HFFc6 (cell line): ENCODE measurements around the gene TF. TPM values are rescaled to one million over a fixed set of nuclear protein-coding genes. Genes with fewer than 3 reads are reported as not detected.
"Not testable (repeated sequence)": the region's sequence is repeated elsewhere in the genome, so short reads cannot be mapped to it uniquely, and the experiment has no call there.

Experiments
- DNase-seq: peaks from one replicate; pipeline ENCODE4 v3.0.0-alpha.2; 2018
- H3K27ac Mint-ChIP-seq: 2 replicates; pipeline ENCODE4 v1.8.0; 2020; ENCODE audit warnings: mild to moderate bottlenecking, mixed read lengths
- H3K27me3 Mint-ChIP-seq: 2 replicates; pipeline ENCODE4 v1.8.0; 2021; ENCODE audit warnings: mild to moderate bottlenecking, moderate library complexity, mixed read lengths; ENCODE audit not compliant: insufficient read depth
- H3K36me3 Mint-ChIP-seq: 2 replicates; pipeline ENCODE4 v1.8.0; 2021; ENCODE audit warnings: low read depth, mixed read lengths
- H3K4me1 Mint-ChIP-seq: 2 replicates; pipeline ENCODE4 v1.8.0; 2020; ENCODE audit warnings: low read depth, mixed read lengths
- H3K4me3 Mint-ChIP-seq: 2 replicates; pipeline ENCODE4 v1.8.0; 2020; ENCODE audit warnings: mild to moderate bottlenecking, moderate library complexity, mixed read lengths
- H3K9me3 Mint-ChIP-seq: 2 replicates; pipeline ENCODE4 v1.8.0; 2020; ENCODE audit warnings: mild to moderate bottlenecking, mixed read lengths
- total RNA-seq, 6 experiments: library from RNA; stranded (reverse); fragmentation: NEBNext Ultra II Directional; extraction: Animal tissue kit (Norgen Biotek cat#: 25700); gene quantifications; 2 replicates in 1 of 6; 3 replicates in 5 of 6; pipeline ENCODE4 v1.2.3, GENCODE V29; 2021
- TF ChIP-seq, protein P1 (sequence below): fragments of 200-600 bp; sonication (generic); IDR thresholded peaks from 2 replicates; pipeline ENCODE4 v1.5.0; 2021; ENCODE audit warnings: antibody characterized with exemption, mild to moderate bottlenecking

TF gene
- total RNA-seq, 6 experiments from 2014 or later, result under 0.01 to 0.13 (median 0.02) TPM; not detected in 1

DNA sequence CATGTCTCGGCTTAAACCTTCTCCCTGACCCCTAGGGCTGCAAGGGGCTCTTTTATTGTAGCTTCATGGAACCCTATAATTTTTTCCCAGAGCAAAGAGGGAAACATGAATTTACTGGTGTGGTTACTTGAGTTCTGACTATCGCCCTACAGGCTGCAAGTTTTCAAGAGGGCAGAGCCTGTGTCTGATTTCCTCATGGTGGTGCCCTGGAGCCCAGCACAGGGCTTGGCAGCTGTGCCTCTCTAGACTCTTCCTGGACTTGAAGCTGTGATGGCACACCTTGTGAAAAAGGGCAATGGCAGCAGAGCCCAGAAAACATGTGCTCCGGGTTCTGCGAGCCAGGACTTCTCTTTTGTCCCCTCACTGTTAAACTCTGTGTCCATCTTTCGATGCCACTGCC is 34.2 kb upstream of the TF start:
- H3K4me1 Mint-ChIP-seq, result no peaks in the 10 kb centered on the region
- peaks cover 23% of the 10 kb centered on the region for H3K27me3 Mint-ChIP-seq
- TF ChIP-seq, protein P1, sequence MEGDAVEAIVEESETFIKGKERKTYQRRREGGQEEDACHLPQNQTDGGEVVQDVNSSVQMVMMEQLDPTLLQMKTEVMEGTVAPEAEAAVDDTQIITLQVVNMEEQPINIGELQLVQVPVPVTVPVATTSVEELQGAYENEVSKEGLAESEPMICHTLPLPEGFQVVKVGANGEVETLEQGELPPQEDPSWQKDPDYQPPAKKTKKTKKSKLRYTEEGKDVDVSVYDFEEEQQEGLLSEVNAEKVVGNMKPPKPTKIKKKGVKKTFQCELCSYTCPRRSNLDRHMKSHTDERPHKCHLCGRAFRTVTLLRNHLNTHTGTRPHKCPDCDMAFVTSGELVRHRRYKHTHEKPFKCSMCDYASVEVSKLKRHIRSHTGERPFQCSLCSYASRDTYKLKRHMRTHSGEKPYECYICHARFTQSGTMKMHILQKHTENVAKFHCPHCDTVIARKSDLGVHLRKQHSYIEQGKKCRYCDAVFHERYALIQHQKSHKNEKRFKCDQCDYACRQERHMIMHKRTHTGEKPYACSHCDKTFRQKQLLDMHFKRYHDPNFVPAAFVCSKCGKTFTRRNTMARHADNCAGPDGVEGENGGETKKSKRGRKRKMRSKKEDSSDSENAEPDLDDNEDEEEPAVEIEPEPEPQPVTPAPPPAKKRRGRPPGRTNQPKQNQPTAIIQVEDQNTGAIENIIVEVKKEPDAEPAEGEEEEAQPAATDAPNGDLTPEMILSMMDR, result no peak
- H3K36me3 Mint-ChIP-seq, result no peaks in the 10 kb centered on the region
- no peak overlapping the region for H3K27ac Mint-ChIP-seq
- no peak for DNase-seq
- H3K4me3 Mint-ChIP-seq, result no peak overlapping the region
- no peaks in the 10 kb centered on the region for H3K9me3 Mint-ChIP-seq

DNA sequence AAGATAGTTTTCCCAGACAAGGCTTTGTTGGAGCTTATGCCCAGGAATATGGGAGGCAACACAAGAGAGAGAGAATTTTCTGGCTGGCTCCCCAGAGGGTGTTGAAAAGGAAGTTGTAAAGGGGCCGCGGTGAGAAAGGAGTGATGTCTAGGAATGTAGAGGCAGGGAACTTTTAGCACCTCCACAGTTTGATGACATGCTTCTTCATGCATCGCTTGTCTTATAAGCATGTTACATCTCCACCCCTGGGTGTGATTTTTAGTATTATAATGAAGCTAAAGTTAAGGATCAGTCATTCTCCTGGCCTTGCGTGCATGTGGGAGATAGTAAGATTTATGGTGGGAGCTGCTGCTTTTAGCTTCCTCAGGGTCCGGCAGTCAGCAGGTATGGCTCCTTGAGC is 32.8 kb upstream of the TF start:
- TF ChIP-seq, protein P1, result no peak
- no peaks in the 10 kb centered on the region for H3K36me3 Mint-ChIP-seq
- no peaks in the 10 kb centered on the region for H3K4me1 Mint-ChIP-seq
- H3K9me3 Mint-ChIP-seq, result no peaks in the 10 kb centered on the region
- H3K27ac Mint-ChIP-seq, result no peak overlapping the region
- H3K27me3 Mint-ChIP-seq, result peaks cover 23% of the 10 kb centered on the region
- H3K4me3 Mint-ChIP-seq, result no peak overlapping the region
- no peak for DNase-seq

DNA sequence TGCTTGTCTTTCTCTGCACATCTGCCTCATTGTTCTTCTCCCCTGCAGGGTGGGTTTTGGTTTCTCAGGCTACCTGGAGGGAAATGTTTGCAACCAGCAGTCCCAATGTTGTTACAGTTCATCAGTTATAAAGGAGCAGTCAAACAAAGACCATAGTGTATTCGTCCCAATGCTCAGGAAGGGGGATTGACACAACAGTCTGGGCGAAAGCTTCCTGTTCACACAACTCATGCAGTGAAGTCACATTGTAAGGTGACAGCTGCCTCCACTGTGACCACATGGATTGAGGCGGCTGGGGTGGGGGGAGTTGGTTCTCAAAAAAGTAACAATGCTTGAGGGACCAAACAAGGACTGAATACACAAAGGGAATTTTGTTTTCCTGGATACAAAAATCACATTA is 28.8 kb upstream of the TF start:
- Mint-ChIP-seq H3K4me1 (no peaks in the 10 kb centered on the region), H3K27me3 (peaks cover 7% of the 10 kb centered on the region; the same call in 1 of the 2 replicates), H3K4me3 (no peak overlapping the region), H3K36me3 (no peaks in the 10 kb centered on the region), H3K27ac (no peak overlapping the region), H3K9me3 (peaks cover 7% of the 10 kb centered on the region; the same call in 1 of the 2 replicates)
- TF ChIP-seq, protein P1, result no peak
- no peak for DNase-seq

DNA sequence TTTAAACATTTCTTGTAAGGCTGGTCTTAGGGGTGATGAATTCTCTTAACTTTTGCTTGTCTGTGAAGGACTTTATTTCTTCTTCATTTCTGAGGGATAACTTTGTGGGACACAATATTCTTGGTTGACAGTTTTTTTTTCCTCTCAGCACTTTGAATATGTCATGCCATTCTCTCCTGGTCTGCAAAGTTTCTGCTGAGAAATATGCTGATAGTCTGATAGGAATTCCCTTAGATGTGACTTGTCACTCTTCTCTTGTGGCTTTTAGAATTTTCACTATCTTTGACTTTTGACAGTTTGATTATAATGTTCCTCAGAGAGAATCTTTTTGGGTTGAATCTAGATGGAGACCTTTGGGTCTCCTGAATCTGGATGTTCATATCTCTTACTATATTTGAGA is 23.3 kb upstream of the TF start:
- no peak for DNase-seq
- Mint-ChIP-seq H3K9me3 (peaks cover 14% of the 10 kb centered on the region; the same call in 1 of the 2 replicates), H3K4me3 (no peak overlapping the region), H3K36me3 (no peaks in the 10 kb centered on the region), H3K27me3 (peaks cover 1% of the 10 kb centered on the region; the same call in 1 of the 2 replicates), H3K4me1 (no peaks in the 10 kb centered on the region), H3K27ac (no peak overlapping the region)
- TF ChIP-seq, protein P1, result no peak

DNA sequence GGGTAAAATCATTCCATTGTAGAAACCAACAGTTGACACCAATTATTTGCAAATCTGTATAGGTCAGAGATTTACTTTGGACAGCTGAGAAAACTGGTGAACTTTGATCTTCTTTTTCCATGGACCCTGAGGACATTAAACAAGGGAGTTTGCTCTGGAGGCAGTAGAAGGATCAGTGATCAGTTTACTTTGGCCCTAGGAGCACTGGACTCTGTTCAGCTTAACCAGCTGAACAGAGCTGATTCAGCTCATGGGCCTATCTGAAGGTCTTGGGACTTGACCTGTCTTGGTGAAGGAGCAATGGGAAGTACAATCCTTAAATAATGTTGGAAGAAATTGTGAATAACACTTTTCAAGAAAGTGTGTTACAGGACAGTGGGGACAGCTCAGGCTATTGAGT is 15.2 kb upstream of the TF start:
- no peak overlapping the region for H3K27ac Mint-ChIP-seq
- peaks cover 4% of the 10 kb centered on the region for H3K27me3 Mint-ChIP-seq
- no peaks in the 10 kb centered on the region for H3K4me1 Mint-ChIP-seq
- no peak for DNase-seq
- H3K36me3 Mint-ChIP-seq, result peaks cover 7% of the 10 kb centered on the region
- H3K9me3 Mint-ChIP-seq, result peaks cover 6% of the 10 kb centered on the region
- no peak overlapping the region for H3K4me3 Mint-ChIP-seq
- TF ChIP-seq, protein P1, result no peak

DNA sequence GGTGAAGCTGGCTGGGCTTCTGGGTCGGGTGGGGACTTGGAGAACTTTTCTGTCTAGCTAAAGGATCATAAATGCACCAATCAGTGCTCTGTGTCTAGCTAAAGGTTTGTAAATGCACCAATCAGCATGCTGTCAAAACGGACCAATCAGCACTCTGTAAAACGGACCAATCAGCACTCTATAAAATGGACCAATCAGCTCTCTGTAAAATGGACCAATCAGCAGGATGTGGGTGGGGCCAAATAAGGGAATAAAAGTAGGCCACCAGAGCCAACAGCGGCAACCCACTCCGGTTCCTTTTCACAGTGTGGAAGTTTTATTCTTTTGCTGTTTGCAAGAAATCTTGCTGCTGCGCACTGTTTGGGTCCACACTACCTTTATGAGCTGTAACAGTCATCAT is 14.0 kb upstream of the TF start:
- not testable (repeated sequence) for H3K9me3 Mint-ChIP-seq, DNase-seq, H3K27ac Mint-ChIP-seq, H3K27me3 Mint-ChIP-seq, H3K4me1 Mint-ChIP-seq, H3K36me3 Mint-ChIP-seq, H3K4me3 Mint-ChIP-seq
